Lower lobe of right lung (tissue), 2 donors: ENCODE measurements around the gene C9orf50. TPM values are rescaled to one million over a fixed set of nuclear protein-coding genes. Genes with fewer than 3 reads are reported as not detected.

Source experiments
- ATAC-seq, 2 donors: fragments of 200-7000 bp; cut with Tn5 transposase; one replicate each; pipeline ENCODE4 v1.9.1; 2020 to 2022; ENCODE audit warnings: mild to moderate bottlenecking in 2 of 2, moderate library complexity in 2 of 2
- DNase-seq: peaks from one replicate; pipeline ENCODE4 v3.0.0-alpha.2; 2020
- H3K27ac ChIP-seq: fragments of 200-600 bp; one replicate; pipeline ENCODE4 v1.8.0; 2022
- H3K27me3 ChIP-seq: fragments of 200-600 bp; one replicate; pipeline ENCODE4 v1.8.0; 2022; ENCODE audit warnings: low read depth
- H3K36me3 ChIP-seq: fragments of 200-600 bp; one replicate; pipeline ENCODE4 v1.8.0; 2022; ENCODE audit warnings: mild to moderate bottlenecking
- H3K4me1 ChIP-seq: fragments of 200-600 bp; one replicate; pipeline ENCODE4 v1.8.0; 2022
- H3K4me3 ChIP-seq: fragments of 200-600 bp; one replicate; pipeline ENCODE4 v1.8.0; 2022; ENCODE audit warnings: mild to moderate bottlenecking
- H3K9me3 ChIP-seq: fragments of 200-600 bp; one replicate; pipeline ENCODE4 v1.8.0; 2022
- CTCF ChIP-seq: fragments of 200-600 bp; IDR thresholded peaks from one replicate; pipeline ENCODE4 v1.8.0; 2022; ENCODE audit warnings: antibody characterized with exemption, mild to moderate bottlenecking
- intact Hi-C: fragments of 100-400 bp; cut with DNase I; formaldehyde crosslinking; loops from one replicate; pipeline ENCODE4 v1.11.0; 2022
- total RNA-seq: library from RNA; stranded (reverse); fragmentation: NEBNext Ultra II Directional; extraction: Animal tissue kit (Norgen Biotek cat#: 25700); gene quantifications from one replicate; pipeline ENCODE4 v1.2.1, GENCODE V29; 2021
- donor health status: DM: no; HTN: yes; CAD: no; lungs with severe emphysema.

The C9orf50 gene
- total RNA-seq, 1 donor from 2014 or later: not detected

DNA sequence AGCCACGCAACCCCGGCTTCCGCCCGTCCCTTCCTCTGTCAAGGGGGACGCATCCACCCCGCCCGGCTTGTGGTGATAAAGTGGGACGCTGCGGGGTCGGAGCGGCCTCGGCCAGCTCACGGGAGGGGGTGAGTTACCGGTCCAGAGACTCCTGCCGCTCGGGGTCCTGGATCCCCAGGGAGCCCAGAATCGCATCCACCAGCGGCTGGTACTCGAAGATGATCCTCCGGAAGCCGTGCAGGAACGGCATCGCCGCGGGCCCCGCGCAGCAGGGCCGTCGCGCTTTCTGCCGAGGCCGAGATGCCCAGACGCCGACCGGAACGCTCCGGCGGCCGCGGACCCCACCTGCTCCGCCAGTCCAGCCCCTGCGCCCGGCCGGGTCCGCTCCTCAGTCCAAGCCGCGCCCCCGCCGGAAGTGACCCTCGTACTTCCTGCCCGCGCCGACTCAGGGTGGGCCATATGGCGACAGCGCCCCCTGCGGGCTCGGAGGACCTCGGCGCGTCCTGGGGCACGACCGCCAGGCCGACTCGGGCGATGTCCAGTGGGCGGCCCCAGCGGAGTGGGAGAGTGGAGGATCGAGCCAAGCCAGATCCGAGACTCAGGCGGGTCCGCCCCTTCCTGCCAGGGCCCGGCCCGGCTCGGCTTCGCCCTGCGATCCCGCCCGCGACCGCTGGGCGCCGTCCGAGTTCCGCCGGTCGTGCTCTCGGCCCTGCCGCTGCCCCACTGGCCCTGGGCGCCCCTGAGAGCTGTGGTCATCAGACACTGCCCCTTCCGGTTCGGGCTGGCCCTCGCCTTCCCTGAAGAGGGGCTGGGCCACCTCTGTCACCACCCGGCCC is 21.1 kb upstream of the C9orf50 start, which contains the start of gene ASB6:
Gene ASB6, minus strand, starts transcription at position 402 of the 836 bp plus-strand sequence. Its CDS starts 152 bp downstream, at position 250.
- H3K36me3 ChIP-seq: peaks cover 26% of the 10 kb centered on the region
- peak; percentile 99 for TF ChIP-seq CTCF
- intact Hi-C loops: no loop called here
- H3K4me1 ChIP-seq: peaks cover 26% of the 10 kb centered on the region
- no peaks in the 10 kb centered on the region for H3K27me3 ChIP-seq
- H3K4me3 ChIP-seq: peak within 1 kb of the TSS; percentile 100
- H3K27ac ChIP-seq: peak within 1 kb of the TSS; percentile 89
- DNase-seq: peak; percentile 98
- peak; percentile 97 to 98 for ATAC-seq
- H3K9me3 ChIP-seq: no peaks in the 10 kb centered on the region

GRCh38 chr9:129640871-129641749 is 20.2 kb upstream of the C9orf50 start:
- peak in 1 of 2 donors; percentile 0 for ATAC-seq
- Histone ChIP-seq H3K27me3 (no peaks in the 10 kb centered on the region), H3K27ac (peak overlapping the region; percentile 89), H3K4me1 (peaks cover 26% of the 10 kb centered on the region), H3K4me3 (peak overlapping the region; percentile 100), H3K9me3 (no peaks in the 10 kb centered on the region), H3K36me3 (peaks cover 34% of the 10 kb centered on the region)
- intact Hi-C loops: no loop called here
- no peak for TF ChIP-seq CTCF
- DNase-seq: no peak

DNA sequence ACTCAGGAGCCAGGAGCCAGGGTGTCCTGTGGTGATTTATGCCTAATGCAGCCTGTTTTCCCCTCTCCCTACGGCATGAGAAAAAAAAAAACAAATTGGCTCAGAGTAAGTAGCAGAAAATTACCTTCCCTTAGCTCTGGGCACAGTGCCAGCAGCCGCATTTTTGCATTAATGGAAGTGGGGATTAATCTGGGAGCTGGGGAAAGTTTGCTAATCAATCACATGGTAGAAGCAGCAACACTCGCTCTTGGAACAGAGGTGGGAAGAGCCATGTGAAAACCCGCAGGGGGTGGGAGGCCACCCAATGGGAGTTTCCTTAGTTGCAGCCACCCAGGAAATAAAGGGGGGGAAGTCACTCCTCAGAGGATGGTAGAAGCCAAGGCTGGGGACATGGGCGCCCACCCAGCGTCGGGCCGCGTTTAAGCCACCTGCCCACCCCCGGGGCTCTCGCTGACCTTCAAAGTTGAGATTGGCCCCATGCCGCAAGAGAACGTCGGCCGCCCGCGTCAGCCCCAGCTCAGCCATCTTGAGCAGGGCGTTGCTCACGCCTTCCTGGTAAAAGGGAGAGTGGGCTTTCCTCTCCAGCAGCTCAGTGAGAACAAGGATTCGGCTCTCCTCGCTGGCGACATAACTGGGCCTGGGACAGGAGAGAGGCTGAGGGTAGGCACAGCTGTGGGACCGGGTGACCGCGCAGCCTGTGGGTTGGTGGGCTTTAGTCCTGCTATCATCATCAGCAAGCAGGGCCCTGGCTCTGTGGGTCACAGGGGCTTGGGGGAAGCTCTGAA is 19.4 kb upstream of the C9orf50 start:
- Histone ChIP-seq H3K9me3 (no peaks in the 10 kb centered on the region), H3K27me3 (no peaks in the 10 kb centered on the region), H3K27ac (no peak overlapping the region), H3K4me1 (peaks cover 26% of the 10 kb centered on the region), H3K4me3 (peak overlapping the region; percentile 100), H3K36me3 (peaks cover 42% of the 10 kb centered on the region)
- no peak for ATAC-seq
- no peak for TF ChIP-seq CTCF
- intact Hi-C loops: no loop called here
- DNase-seq: no peak

DNA sequence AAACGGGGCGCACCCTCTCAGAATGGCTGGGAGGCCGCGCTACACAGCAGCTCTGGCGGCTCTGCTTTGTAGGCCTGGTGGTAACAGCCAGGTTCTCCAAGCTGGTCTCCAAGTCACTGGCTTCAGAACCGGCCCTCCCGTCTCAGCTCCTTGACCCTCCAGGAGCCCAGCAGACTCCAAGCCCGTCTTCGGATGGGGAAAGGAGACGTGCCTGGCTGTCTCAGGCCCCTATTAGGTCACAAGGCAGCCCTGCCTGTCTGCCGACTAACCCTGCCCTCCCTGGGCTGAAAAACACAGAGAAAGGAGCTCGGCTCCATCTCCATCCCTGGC is 18.8 kb upstream of the C9orf50 start:
- Histone ChIP-seq H3K9me3 (no peaks in the 10 kb centered on the region), H3K4me1 (peaks cover 26% of the 10 kb centered on the region), H3K36me3 (peaks cover 48% of the 10 kb centered on the region), H3K27ac (no peak overlapping the region), H3K27me3 (no peaks in the 10 kb centered on the region), H3K4me3 (no peak overlapping the region)
- intact Hi-C loops: no loop called here
- TF ChIP-seq CTCF: no peak
- DNase-seq (no peak), ATAC-seq (no peak)

DNA sequence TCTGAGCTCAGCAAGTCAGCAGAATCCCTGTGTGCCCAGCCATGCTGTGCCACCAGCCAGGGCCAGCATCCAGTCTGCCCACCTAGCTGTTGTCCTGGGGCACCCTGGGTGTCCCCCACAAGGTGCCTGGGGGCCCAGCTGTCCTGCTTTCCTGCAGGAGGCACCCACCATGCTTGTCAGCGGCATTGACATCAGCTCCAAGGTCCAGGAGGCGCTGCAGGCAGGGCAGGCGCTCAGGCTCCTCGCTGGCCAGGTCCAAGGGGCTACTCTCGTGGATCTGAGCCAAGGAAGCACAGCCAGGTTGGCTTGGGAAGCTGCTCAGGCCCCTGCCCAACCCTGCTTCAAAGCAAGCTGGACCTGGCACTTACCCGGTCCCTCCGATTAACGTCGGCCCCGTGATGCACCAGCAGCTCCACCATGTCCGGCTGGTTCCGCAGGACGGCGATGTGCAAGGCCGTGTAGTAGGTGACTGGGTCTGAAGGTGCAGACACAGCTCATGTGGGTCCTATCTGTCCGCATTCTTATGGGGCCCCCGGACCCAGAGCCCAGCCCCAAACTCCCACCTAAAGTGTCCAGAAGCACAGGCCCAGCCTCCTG is 18.2 kb upstream of the C9orf50 start:
- peaks cover 54% of the 10 kb centered on the region for H3K36me3 ChIP-seq
- no peak for DNase-seq

More for the DNA sequence above, 18.2 kb upstream of the C9orf50 start:
- no peak for ATAC-seq
- no peaks in the 10 kb centered on the region for H3K27me3 ChIP-seq
- H3K9me3 ChIP-seq: no peaks in the 10 kb centered on the region
- no peak overlapping the region for H3K4me3 ChIP-seq
- no peak overlapping the region for H3K27ac ChIP-seq
- intact Hi-C loops: no loop called here
- no peak for TF ChIP-seq CTCF
- H3K4me1 ChIP-seq: peaks cover 26% of the 10 kb centered on the region
